GM20000 (cell line): Measurements from ENCODE around the gene CSRNP3.

ENCODE experiments used
- DNase-seq: peaks from one replicate; pipeline ENCODE4 v3.0.0; 2012; ENCODE audit warnings: low spot score
- CTCF ChIP-seq: IDR thresholded peaks from 2 replicates; pipeline ENCODE4 v1.5.1; 2012; ENCODE audit warnings: mild to moderate bottlenecking, control low read depth; ENCODE audit errors: extremely low read depth, missing control alignments

The CSRNP3 gene

GRCh38 chr2:165513479-165513878 lies 44.0 kb downstream of the CSRNP3 start:
- DNase-seq: no peak
- no peak for TF ChIP-seq CTCF

DNA sequence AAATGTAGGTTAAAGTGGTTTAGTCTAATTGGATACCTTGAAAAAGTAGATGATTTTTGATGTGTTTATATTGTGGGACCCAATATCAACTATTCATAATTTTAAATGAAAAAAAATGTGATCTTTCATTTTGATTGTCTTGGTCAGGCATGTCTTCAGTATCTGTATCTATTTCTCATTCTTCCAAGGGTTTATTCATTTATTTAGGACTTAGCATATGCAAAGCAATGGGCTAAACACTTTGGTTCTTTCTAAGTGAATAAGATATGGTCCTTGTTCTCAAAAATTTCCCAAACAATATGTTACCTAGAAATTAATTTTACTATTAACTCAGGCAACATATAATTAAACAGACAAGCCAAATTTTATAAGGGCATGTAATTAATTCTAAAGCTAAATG lies 49.1 kb downstream of the CSRNP3 start:
- TF ChIP-seq CTCF: no peak
- no peak for DNase-seq

GRCh38 chr2:165522719-165523118 lies 53.2 kb downstream of the CSRNP3 start:
- DNase-seq: no peak
- no peak for TF ChIP-seq CTCF

DNA sequence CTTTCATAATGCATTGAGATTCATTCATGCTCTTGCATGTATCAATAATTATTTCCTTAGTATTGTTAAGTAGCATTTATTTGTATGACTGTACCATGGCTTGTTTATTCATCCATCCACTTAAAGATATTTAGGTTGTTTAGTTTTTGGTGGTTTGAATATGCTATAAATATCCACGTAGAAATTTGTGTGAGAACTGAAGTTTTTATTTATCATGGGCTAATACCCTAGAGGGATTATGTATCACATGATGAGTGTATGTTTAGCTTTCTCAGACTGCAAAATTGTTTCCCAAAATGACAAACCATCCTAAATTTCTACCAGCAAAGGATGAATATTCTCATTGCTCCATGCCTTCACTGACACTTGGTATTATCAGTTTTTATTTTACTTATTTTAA lies 55.2 kb downstream of the CSRNP3 start:
- no peak for TF ChIP-seq CTCF
- DNase-seq: no peak

DNA sequence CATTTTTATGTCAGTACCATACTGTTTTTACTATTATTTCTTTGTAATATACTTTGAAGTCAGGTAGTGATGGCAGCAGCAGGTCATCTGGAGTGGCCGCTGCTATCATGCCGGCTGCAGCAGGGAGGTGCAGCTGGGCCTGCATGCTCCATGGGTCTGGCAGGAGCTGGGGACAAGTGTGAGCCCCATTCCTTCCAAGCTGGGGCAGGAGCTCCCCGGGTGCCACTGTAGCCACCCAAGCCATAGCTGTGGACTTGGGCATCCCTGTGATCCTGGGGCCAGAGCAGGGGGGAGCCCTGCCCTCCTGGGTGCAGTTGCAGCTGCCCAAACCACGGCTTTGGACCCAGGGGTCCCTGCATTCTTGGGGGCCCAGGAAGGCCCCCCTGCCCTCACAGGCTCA lies 59.2 kb downstream of the CSRNP3 start:
- TF ChIP-seq CTCF: no peak
- DNase-seq: no peak

- no peak for DNase-seq
- TF ChIP-seq CTCF: no peak
Observed at GRCh38 chr2:165529130-165529529, 59.6 kb downstream of the CSRNP3 start.

- no peak for TF ChIP-seq CTCF
- no peak for DNase-seq
Observed at GRCh38 chr2:165533331-165533730, 63.8 kb downstream of the CSRNP3 start.

- no peak for TF ChIP-seq CTCF
Observed at GRCh38 chr2:165535471-165535870, 66.0 kb downstream of the CSRNP3 start.

More at GRCh38 chr2:165535471-165535870, 66.0 kb downstream of the CSRNP3 start:
- DNase-seq: no peak
